Measurements from ENCODE around the gene STOML2.

Gene STOML2

DNA sequence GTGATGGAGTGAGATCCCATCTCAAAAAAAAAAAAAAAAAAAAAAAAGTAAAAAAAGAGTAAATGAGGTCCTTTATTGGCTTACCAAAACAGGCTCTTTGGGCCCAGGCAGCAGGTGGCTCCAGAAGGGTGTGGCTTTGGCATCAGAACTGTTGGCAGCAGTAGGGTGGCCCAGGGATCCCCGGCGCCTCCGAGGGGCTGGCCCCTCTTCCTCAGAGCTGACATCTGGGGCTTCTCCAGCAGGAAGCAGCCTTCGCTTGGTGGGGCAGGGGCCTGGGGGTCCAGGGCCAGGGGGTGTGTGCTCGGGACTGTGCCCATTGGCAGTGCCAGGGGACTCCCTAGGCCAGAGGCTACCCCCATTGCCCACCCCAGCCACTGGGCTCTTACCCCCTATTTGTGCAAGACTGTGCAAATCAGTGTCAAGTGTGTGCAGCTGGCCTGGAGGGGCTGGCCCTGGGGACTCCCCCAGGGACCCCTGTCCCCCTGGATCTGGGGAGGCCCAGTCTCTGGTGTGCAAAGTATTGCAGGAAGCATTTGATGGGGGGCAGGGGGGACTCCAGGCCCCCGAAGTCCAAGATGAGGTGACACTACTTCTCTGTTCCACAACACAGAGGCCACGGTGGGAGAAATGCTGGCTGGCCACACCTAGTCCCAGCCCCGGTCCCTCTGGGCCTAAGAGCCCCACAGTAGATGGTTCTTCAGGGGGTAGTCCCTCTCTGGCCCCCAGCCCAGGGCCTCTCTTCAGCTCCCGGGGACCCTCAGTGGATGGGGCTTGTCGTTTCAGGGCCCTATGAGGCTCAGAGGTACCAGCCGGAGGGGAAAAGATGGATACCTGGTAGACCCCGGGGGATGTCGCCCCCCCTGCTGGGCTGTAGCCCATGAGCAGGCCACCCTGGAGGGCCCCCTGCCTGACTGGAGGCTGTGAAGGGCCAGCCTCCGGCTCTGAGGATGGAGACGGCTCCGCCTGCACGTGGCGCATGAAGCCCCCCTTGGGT lies 4.7 kb upstream of the STOML2 start:
- no peak for DNase-seq

DNA sequence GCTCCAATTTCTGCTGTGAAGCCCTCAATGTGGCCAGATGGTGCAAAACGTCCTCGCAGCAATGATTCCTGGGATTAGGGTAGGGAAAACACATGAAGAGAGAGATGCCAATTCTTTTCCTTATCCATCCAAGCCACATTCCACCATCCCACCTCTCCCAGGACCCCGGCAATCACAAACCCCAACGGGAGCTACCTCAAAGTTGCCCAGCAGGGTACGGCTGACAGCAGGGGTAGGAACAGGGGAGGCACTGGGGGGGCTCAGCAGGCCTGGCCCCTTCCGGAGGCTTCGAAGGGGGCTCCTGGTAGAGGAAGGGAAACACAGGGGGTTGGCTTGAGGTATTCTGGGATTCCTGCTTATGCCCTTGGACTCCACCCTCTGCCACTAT lies 3.4 kb upstream of the STOML2 start:
- no peak for DNase-seq

DNA sequence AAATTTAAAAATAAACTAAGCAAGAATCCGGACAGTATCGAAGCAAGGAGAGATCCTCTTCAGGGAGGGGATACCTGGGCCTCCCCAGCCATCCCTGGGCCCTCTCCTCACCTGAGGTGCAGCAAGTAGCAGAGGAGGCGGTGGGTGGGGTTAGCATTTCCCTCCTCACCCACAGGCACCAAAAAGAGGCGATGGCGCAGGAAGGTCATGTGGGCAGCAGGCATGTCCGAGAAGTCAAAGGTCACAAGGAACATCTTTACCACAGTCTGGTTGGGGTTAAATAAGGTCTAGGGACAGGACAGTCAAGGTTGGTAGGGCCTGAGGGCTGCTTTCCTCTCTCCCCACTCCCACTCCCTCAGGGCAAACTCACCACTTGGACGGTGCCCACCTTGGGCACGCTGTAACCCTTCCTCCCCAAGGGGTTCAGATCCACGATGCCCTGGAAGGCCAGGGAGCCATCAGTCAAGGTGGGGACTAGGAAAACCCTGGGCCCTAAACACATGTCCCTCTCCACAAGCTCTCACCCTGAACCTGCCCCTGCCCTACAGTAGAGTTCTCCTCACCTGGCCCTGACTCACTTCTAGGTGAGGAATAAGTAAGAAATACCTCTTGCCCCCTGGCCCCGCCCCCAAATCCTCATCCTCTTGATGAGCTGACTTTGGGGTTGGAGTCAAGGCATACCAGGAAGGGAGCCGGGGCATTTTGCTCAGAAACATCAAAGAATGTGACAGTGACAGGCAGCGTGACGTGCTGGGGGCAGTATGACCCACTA lies 2.8 kb upstream of the STOML2 start:
- no peak for DNase-seq

DNA sequence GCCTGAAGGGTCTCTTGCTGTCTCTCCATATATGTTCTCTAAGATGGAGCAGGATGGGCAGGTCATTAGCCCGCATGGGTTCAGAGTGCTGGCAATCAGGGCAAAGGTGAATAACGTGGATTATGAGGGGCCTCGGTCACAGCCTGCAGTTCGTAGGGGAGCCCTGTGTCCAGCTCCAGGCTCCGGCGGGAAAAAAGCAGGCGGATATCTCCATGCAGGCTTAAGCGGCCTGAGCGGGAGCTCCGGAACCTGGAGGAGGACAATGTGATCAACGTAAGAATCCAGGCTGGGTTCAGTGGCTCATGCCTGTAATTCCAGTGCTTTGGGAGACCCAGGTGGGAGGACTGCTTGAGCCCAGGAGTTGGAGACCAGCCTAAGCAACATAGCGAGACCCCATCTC lies 2.2 kb upstream of the STOML2 start:
- no peak for DNase-seq

DNA sequence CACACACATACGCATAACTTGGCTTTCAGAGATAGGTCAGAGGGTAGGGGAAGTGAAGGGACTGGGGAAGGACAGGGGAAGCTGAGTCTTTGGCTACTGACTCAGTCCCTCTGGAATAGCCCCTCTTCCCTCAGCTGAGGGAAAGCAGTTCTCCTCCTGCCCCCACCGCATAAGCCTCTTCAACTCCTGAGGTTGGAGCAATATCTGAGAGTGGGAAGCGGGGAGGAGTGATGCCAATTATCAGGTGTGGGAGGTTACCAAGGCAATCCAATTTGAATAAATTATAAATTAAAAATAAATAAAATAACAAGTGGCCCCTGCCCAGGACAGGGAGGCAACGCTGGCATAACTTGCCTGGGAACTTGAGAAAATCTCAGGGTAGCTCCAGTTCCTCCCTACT lies 1.7 kb upstream of the STOML2 start:
- no peak for DNase-seq

DNA sequence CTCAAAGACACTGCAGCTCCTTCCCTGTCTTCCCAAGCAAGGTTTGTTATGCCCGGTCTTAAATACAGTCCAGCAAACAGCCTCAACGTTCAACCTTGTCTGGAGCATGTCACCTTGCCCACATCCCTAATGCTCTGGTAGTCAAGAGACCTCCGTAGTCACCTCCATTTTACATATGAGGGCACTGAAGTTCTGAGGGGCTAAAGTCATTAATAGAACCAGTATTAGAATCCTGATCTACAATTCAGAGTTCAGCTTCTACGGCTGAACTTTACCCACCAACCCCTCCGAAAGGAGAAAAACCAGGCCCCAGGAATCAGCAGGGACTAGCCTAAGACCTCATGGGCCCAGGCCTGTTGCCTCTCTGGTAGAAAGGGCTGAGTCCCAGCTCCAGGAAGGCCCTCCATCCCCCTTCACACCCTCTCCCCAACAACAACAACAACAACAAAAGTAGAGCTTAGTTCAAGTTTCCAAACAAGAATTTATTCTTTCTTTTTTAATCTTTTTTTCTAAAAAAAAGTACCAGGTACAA lies 795 bp upstream of the STOML2 start:
- no peak for DNase-seq

DNA sequence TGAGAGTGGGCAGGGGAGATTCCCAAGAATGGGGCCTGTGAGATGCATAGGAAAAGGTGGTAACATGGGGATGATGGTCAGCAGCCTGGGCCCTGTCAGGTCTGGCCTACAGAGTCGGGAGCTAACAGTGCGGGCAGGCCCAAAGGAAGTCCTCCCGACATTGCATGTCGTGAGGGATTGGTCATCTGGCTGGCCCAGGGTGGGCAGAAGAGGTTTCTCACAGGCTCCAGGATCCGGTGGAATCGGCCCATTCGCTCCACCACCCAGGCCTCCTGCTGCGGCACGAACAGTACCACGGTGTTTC lies 514 bp downstream of the STOML2 start:
- DNase-seq: no peak

DNA sequence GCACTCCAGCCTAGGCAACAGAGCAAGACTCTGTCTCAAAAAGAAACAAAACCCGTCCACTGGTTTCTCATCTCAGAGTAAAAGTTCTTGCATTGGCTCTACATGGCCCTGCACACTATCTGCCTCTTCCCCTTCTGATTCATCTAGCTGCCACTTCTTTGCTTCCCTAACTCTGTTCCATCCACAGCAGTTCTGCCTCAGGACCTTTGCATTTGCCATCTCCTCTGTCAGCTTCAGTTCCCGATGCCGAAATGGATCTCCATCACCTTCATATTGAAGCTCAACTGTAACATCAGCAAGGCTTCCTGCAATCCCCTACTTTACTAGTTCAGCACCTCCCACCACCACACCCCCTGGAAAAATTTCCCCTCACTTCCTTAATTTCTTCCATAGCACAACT lies 5.4 kb downstream of the STOML2 start:
- DNase-seq: no peak

DNA sequence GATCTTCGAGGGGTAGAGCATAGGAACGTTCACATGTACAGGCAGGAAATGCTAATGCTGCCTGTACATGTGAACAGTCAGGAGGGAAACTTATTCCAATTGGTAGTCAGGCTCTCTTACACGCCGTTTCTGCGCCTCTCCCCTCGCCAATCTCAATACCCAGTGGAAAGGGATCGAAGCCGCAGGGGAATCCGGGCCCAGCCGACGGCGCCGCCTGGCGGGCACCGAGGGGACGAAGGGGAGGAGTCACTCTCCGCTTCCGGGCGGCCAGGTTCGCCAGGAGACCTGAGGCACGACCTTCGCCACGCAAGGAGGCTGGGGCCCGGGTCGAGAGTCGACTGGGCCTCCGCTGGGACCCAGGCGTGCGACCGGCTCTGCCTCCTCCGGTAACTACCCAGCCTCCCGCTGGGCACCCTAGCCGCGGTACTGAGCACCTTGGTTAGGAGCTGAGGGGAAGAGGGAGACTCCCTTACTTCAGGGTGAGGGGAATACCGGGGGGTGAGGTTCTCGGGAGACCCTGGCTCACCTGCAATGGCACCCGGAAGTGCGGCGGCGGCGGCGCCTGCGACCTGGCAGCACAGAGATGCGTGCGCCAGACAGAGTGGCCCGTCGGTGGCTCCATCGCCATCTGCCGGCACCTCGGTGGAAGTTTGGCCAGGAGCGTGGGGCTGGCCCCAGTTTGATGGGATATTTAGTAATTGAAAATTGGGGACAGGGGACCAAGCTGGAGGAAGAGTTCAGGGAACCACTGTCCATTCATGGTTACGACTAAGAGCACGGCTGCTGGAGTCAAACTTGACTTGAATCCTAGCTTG lies 6.7 kb downstream of the STOML2 start, which contains the start of gene PIGO:
TSS of gene PIGO (minus strand) at position 557 of the 815 bp plus-strand sequence. CDS start 1,026 bp downstream, outside the sequence.
- DNase-seq: peak; percentile 79

DNA sequence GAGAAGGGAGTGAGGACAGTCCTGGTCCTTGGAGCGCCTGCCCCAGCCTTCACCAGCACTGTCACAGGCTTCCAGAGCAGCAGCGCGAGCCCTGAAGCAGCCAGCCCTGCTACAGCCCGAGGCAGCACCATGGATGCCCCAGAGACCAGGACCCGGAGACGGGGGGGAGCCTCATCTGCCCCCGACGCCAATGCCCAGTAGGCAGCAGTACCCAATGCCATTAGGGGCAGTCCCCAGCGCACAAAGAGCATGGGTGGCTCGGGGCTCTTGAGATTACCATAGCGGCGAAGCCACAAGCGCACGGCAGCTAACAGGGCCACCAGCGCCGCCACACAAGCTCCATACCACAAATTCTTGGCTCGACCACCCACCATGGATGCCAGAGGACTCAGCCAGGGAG lies 11.4 kb downstream of the STOML2 start:
- DNase-seq: no peak

DNA sequence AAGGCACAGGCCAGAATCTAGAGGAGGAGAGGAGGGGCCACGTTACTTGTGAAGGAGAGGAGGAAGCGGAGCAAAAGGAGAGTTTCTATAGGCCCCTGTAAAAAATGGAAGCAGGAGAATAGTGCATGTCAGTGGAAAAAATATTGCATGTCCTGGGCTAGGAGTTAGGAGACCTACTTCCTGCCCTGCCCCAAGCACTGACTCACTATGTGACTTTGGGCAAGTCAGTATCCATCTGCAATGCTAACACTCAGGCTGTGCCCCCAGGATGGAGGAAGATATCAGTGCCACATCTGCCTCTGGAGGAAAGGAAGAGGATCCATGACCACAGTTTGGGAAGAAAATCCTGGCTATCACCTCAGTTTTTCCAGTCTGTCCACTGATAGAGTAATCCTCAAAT lies 13.5 kb downstream of the STOML2 start:
- DNase-seq: no peak

DNA sequence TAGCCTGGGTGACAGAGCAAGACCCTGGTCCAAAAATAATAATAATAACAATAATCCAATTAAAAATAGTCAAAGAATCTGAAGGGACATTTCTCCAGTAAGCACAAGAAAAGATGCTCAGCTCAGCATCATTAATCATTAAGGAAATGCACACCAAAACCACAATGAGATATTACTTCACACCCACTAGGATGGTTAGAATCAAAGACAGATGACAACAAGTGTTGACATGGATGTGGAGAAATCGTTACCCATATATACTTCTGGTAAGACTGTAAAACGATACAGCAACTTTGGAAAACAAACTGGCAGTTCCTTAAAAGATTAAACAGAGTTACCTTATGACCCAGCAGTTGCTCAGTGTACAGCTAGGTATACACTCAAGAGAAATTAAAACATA lies 17.9 kb downstream of the STOML2 start:
- DNase-seq: no peak

DNA sequence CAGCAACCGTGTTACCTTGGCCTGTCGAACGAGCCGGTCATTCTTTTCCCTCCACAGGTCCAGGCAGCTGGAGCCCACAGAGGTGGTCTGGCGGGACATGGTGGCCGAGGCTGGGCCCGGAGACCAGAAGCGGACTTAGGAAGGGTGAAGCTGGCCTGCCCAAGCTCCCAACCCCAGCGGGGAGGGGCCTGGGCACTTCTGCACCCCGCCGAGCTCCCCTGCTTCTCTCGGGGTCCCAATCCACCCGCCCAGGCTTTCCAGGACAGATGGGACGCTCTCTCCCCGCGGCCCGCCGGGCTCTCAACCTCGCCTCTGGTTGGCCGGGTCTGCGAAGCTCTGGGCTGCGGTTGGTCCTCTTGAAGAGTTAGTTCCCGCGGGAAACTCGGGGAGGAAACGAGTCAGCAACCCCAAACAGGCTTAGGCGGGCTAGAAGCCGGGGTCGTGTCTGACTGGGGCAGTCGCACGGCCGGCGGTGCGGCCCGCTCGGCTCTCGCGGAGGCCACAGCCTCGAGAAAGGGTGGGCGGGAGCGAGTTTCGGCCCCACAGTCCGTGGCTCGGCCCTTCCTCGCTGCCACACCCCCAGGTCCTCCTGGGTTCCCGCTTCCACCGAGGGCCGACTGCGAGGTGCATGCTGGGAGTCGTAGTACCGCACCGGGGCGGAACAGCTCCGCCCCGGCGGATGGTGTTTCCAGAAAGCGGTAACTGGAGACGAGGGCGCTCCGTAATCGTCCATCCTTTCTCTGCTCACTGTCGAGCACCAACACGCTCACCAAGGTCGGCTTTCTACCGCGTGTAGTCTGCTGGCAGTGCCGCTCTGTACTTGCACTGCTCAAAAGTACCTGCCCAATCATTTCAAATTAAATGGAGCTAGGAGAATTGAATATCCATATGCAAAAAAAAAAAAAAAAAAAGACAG lies 23.2 kb downstream of the STOML2 start, which contains the start of gene FANCG:
TSS of gene FANCG (minus strand) at position 517 of the 916 bp plus-strand sequence. CDS start at position 99, 418 bp downstream.
- DNase-seq: peak; percentile 90

DNA sequence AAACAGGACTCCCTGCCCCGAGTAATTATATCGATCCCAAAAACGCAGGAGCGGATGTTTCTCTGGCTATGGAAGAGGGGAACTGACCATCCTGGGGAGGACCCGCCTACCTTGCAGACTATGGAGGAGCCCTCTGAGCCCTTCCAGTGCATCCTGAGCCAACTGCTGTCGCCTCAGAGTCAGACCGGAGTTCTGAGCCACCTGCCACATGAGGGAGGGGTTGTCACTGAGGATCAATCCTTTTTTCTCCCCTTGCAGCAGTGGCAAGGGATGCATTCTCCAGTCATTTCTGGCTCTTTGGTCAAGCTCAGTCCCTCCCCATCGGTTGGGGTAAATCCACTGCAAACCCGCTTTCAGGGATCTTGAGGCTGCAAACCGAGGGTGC lies 23.9 kb downstream of the STOML2 start:
- DNase-seq: no peak

DNA sequence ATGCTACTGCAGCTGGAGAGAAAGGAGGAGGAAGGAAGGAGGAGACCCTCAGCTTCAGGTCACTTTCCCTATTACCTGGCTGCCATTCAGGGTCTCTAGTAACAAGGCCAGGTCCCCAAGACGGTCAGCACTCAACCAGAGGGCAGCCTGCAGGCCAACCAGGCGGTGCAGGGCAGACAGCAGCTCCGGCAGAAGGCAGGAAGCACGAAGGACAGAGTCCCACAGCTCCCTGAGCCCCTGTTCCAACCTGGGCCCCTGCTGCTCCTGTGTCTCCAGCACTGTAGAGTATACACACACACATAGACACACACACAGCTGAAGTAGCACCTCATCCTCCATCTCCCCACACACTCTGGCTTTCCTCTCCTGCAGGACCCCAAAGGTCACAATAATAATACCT lies 24.9 kb downstream of the STOML2 start:
- DNase-seq: no peak

DNA sequence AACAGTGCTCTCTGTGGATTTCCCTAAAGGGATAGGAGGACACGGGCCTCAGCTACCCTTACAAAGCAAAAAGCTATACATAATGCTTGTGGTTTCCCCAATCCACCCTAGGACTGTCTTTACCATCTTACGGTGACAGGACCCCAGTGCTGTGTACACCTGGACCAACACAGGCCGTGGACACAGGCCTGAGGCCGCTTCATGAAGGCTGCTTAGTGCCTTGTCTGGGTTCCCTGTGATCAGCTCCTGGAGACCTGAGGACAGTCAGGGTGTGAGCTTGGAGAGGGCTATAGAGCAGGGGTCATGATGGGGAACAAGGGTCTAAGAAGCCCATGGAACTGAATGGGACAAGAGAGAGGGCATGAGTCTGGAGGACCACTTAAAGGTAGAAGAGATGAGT lies 26.1 kb downstream of the STOML2 start:
- DNase-seq: no peak

DNA sequence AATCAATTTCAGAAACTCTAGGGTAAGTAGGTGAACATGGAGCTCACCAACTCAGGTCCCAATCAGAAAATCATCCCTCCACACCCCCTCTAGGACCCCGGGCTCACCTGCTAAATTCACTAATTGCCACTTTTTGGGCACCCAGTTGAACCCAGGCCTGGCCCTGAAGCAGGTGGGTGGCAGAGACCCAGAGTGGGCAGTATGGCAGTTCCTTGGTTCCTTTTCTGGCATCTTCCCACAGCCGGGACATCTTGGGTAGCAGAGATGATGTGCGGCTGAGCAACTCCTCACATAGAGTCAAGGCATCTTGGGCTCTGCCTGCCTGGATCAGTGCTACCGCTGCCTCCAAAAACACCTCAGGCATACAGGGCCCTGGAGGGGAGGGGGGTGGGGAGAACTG lies 27.6 kb downstream of the STOML2 start:
- no peak for DNase-seq

DNA sequence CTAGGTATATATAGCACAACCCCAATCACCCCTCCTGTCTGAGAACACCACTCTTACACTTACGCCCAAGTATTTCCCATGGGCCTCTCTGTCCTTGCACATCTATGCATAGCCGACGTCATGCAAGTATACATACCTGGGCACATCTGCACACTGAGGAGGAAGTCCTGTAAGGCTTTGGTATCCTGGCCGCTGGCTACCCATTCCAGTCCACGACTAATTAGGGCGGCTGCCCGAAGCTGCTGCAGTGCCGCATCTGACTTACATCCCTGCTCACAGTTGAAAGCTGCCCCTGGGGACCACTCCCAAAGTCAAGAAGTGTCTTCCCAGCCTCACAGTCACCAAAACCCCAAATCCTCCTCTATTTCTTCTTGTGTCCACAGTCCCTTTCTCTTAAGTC lies 28.1 kb downstream of the STOML2 start:
- no peak for DNase-seq

DNA sequence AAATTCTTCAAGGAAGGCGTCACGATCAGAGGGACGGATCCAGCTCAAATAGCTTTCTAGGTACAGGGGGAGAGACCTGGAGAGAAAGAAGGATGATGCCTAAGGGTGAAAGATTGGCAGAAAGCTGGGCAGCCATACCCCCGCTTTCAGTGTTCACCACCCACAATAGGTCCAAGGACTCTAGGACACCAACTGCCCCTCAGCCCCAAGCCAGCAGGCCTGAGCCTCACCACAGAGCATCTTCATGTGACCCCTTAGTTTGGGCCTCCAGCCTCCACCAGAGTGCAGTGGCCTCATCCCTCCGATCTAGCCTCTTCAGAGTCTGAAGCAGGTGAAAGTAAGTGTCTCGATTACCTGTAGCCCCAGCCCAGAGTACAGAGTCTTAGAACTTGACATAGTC lies 28.8 kb downstream of the STOML2 start:
- no peak for DNase-seq

DNA sequence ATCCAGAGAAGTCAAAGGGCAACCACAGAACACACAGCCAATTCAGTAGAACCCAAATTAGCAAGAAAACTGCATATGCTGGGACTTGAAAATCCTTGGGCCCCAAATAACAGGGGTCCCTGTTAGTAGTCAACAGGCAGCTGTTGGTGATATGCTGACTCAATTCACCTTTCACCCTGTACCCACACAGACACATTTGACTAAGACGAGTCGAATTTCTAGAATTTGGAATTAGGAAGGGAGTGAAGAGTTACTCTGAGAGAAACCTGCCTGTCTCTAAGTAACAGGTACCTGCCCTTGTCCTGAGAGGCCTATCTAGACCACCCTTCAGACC lies 29.7 kb downstream of the STOML2 start:
- no peak for DNase-seq

DNA sequence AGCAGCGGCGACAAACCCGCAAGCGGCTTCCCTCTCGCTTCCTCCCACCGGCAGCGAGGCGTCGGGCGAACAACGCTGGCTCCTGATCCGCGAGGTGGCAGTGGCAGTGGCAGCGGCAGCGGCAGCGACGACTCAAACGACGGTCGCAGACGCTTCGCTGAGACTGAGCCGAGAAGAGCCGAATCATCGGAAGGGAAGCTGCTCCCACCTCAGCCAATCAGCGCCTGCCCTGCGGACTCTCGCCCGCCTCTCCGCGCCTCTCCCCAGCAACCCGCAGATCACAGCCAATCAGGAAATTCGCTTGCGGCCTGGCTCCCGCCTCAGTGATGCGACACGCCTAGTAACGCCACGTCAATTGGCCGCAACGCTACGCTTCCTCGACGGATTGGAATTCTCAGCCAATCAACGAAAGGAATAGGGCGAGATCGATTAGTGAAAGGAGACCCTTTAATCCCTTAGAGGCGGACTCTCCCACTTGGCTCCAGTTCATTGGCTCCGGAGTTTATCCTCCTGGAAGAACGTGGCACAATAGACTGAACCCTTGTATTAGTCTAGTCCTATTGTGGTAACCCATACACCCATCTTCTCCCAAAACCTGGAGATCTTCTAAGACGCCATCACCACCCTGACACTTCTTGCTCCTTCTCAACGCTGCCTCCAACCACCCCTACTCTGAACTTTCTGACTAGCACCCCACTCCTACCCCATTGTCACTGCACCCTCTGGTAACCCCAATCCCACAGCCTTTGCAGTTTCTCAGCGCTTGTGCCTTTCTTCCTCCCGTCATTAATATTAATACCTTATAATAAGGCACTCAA lies 30.3 kb downstream of the STOML2 start, which contains the start of gene VCP:
TSS of gene VCP (minus strand) at position 165 of the 818 bp plus-strand sequence. CDS start 272 bp downstream, outside the sequence.
- DNase-seq: peak; percentile 100

Data from fibroblast of skin of abdomen (primary cell).